HepG2 (cell line): ENCODE measurements around the gene INHA. TPM values are rescaled to one million over a fixed set of nuclear protein-coding genes. Genes with fewer than 3 reads are reported as not detected.

ENCODE experiments used
- AGO2 ChIP-seq: fragments of 200-400 bp; formaldehyde crosslinking; optimal IDR thresholded peaks from 2 replicates; pipeline ENCODE3; 2017; ENCODE audit warnings: mild to moderate bottlenecking, low read depth, low read length, moderate library complexity
- ATF3 ChIP-seq: sonication (generic); formaldehyde crosslinking; IDR thresholded peaks from 2 replicates; pipeline ENCODE4 v1.4.0; 2020; ENCODE audit warnings: missing genetic modification reagents
- HCFC1 ChIP-seq: fragments of 150-350 bp; IDR thresholded peaks from 2 replicates; pipeline ENCODE4 v1.6.1; 2014; ENCODE audit warnings: low read depth, low read length
- HDAC1 ChIP-seq: sonication (generic); formaldehyde crosslinking; IDR thresholded peaks from 2 replicates; pipeline ENCODE4 v1.5.1; 2020; ENCODE audit warnings: mild to moderate bottlenecking, missing genetic modification reagents
- MTERF4 ChIP-seq: sonication (generic); formaldehyde crosslinking; IDR thresholded peaks from 2 replicates; pipeline ENCODE4 v1.8.0; 2023; ENCODE audit warnings: mild to moderate bottlenecking, missing genetic modification reagents
- MYNN ChIP-seq: sonication (generic); formaldehyde crosslinking; IDR thresholded peaks from 2 replicates; pipeline ENCODE4 v1.4.0; 2020; ENCODE audit warnings: mild to moderate bottlenecking, low read depth, missing genetic modification reagents
- NFRKB ChIP-seq: fragments of 450-650 bp; IDR thresholded peaks from 2 replicates; pipeline ENCODE4 v1.6.1; 2017
- RBAK ChIP-seq: sonication (generic); formaldehyde crosslinking; IDR thresholded peaks from 2 replicates; pipeline ENCODE4 v1.5.1; 2020; ENCODE audit warnings: mild to moderate bottlenecking, missing genetic modification reagents
- RXRB ChIP-seq: IDR thresholded peaks from 2 replicates; pipeline ENCODE4 v1.6.1; 2016; ENCODE audit warnings: borderline replicate concordance, missing genetic modification reagents, missing compliant biosample characterization
- TEF ChIP-seq: sonication (generic); formaldehyde crosslinking; IDR thresholded peaks from 2 replicates; pipeline ENCODE4 v1.5.0; 2020; ENCODE audit warnings: missing genetic modification reagents
- TRAFD1 ChIP-seq: sonication (generic); formaldehyde crosslinking; IDR thresholded peaks from 2 replicates; pipeline ENCODE4 v1.5.1; 2020; ENCODE audit warnings: missing genetic modification reagents, mild to moderate bottlenecking, borderline replicate concordance
- ZBTB25 ChIP-seq: IDR thresholded peaks from 2 replicates; pipeline ENCODE4 v1.6.1; 2018; ENCODE audit warnings: missing genetic modification reagents
- ZBTB46 ChIP-seq: sonication (generic); formaldehyde crosslinking; IDR thresholded peaks from 2 replicates; pipeline ENCODE4 v1.4.0; 2020; ENCODE audit warnings: mild to moderate bottlenecking, missing genetic modification reagents, borderline replicate concordance
- ZNF597 ChIP-seq: sonication (generic); formaldehyde crosslinking; IDR thresholded peaks from 2 replicates; pipeline ENCODE4 v1.5.0; 2020; ENCODE audit warnings: missing genetic modification reagents
- ZNF670 ChIP-seq: sonication (generic); formaldehyde crosslinking; IDR thresholded peaks from 2 replicates; pipeline ENCODE4 v1.8.0; 2022; ENCODE audit warnings: mild to moderate bottlenecking, missing genetic modification reagents, borderline replicate concordance
- ZSCAN30 ChIP-seq: sonication (generic); formaldehyde crosslinking; IDR thresholded peaks from 2 replicates; pipeline ENCODE4 v1.5.0; 2020; ENCODE audit warnings: mild to moderate bottlenecking, missing genetic modification reagents
- polyA plus RNA-seq, 8 experiments: library from polyadenylated mRNA; depleted of rRNA in 3 of 8; stranded (reverse) in 7 of 8; unstranded in 1 of 8; fragments of >200 nt; fragmentation: Illumina TruSeq in 4 of 8; extraction: Trizol in 4 of 8; gene quantifications; 2 replicates each; pipeline versions ENCODE4 v1.2.1 to v1.2.3, GENCODE V29; 2011 to 2016; ENCODE audit warnings: low read depth in 4 of 8, missing spikeins in 1 of 8, mixed read lengths in 1 of 8; ENCODE audit not compliant: insufficient read depth in 1 of 8
- total RNA-seq, 5 experiments: library from RNA; depleted of rRNA; stranded (reverse); fragments of >200 nt; fragmentation: Illumina TruSeq; extraction: Trizol; gene quantifications; 2 replicates each; pipeline ENCODE4 v1.2.3, GENCODE V29; 2016; ENCODE audit warnings: low read depth in 1 of 5

Gene INHA
- total and polyA plus RNA-seq, 2 of the 13 experiments (the other 11 are each of a cell fraction or from before 2014, with no cell fraction given) = 4.1 to 15.2 TPM

GRCh38 chr2:219576505-219577388, 4.6 kb downstream of the INHA start (continued):
- TF ChIP-seq RXRB (CRISPR knock-in tag) (peak; percentile 94), ZNF670 (peak; percentile 99), RBAK (CRISPR knock-in tag) (peak; percentile 78; the same call in 1 of the 2 replicates), TRAFD1 (no peak; the same call in 1 of the 2 replicates), ZSCAN30 (CRISPR knock-in tag) (no peak), AGO2 (no peak), HDAC1 (CRISPR knock-in tag) (peak; percentile 96), HCFC1 (no peak), MTERF4 (CRISPR knock-in tag) (0 out of 2 replicates have a peak, but pooled peaks have one; percentile 12), ZBTB46 (peak; percentile 90; the same call in 1 of the 2 replicates), ZBTB25 (CRISPR knock-in tag) (peak; percentile 86; the same call in 1 of the 2 replicates), TEF (no peak), ATF3 (0 out of 2 replicates have a peak, but pooled peaks have one; percentile 9), MYNN (CRISPR knock-in tag) (peak; percentile 67; the same call in 1 of the 2 replicates), ZNF597 (CRISPR knock-in tag) (no peak), NFRKB (no peak)
